ENCODE results near the gene CDNF.
A peak's percentile ranks its signal among the peaks of the same experiment; 100 is the strongest.

Gene CDNF

GRCh38 chr10:14860791-14861190 lies 23.0 kb upstream of the CDNF start:
- TF ChIP-seq POLR2AphosphoS5 (IDR thresholded peaks at IDR 0.05; ENCODE audit: low read depth, low read length) = no peak
- no peak for TF ChIP-seq POLR2A (IDR thresholded peaks at IDR 0.05; ENCODE audit: low read depth, low read length)
- no peak for TF ChIP-seq TAF1 (IDR thresholded peaks at IDR 0.05; ENCODE audit: borderline replicate concordance, low read depth, low read length)
- FAIRE-seq = no peak
- DNase-seq (ENCODE audit: insufficient read length) = no peak

- FAIRE-seq = no peak
- DNase-seq (ENCODE audit: insufficient read length) = no peak
- TF ChIP-seq POLR2AphosphoS5 (IDR thresholded peaks at IDR 0.05; ENCODE audit: low read depth, low read length) = no peak
- no peak for TF ChIP-seq TAF1 (IDR thresholded peaks at IDR 0.05; ENCODE audit: borderline replicate concordance, low read depth, low read length)
- TF ChIP-seq POLR2A (IDR thresholded peaks at IDR 0.05; ENCODE audit: low read depth, low read length) = no peak
Observed at GRCh38 chr10:14859775-14860174, 21.9 kb upstream of the CDNF start.

GRCh38 chr10:14859043-14859442 lies 21.2 kb upstream of the CDNF start:
- DNase-seq (ENCODE audit: insufficient read length) = no peak
- no peak for FAIRE-seq
- no peak for TF ChIP-seq TAF1 (IDR thresholded peaks at IDR 0.05; ENCODE audit: borderline replicate concordance, low read depth, low read length)
- no peak for TF ChIP-seq POLR2AphosphoS5 (IDR thresholded peaks at IDR 0.05; ENCODE audit: low read depth, low read length)
- TF ChIP-seq POLR2A (IDR thresholded peaks at IDR 0.05; ENCODE audit: low read depth, low read length) = no peak

GRCh38 chr10:14858338-14858960 lies 20.6 kb upstream of the CDNF start:
- no peak for TF ChIP-seq TAF1 (IDR thresholded peaks at IDR 0.05; ENCODE audit: borderline replicate concordance, low read depth, low read length)
- no peak for TF ChIP-seq POLR2A (IDR thresholded peaks at IDR 0.05; ENCODE audit: low read depth, low read length)
- TF ChIP-seq POLR2AphosphoS5 (IDR thresholded peaks at IDR 0.05; ENCODE audit: low read depth, low read length) = no peak
- DNase-seq (ENCODE audit: insufficient read length) (no peak), FAIRE-seq (no peak)

GRCh38 chr10:14855453-14855852 lies 17.6 kb upstream of the CDNF start:
- FAIRE-seq = no peak

GRCh38 chr10:14852236-14852635 lies 14.4 kb upstream of the CDNF start:
- FAIRE-seq (no peak), DNase-seq (ENCODE audit: insufficient read length) (no peak)
- no peak for TF ChIP-seq POLR2A (IDR thresholded peaks at IDR 0.05; ENCODE audit: low read depth, low read length)
- TF ChIP-seq POLR2AphosphoS5 (IDR thresholded peaks at IDR 0.05; ENCODE audit: low read depth, low read length) = no peak
- TF ChIP-seq TAF1 (IDR thresholded peaks at IDR 0.05; ENCODE audit: borderline replicate concordance, low read depth, low read length) = no peak

More at GRCh38 chr10:14855453-14855852, 17.6 kb upstream of the CDNF start:
- TF ChIP-seq POLR2A (IDR thresholded peaks at IDR 0.05; ENCODE audit: low read depth, low read length) = no peak
- TF ChIP-seq TAF1 (IDR thresholded peaks at IDR 0.05; ENCODE audit: borderline replicate concordance, low read depth, low read length) = no peak
- no peak for TF ChIP-seq POLR2AphosphoS5 (IDR thresholded peaks at IDR 0.05; ENCODE audit: low read depth, low read length)
- DNase-seq (ENCODE audit: insufficient read length) = no peak

- DNase-seq (ENCODE audit: insufficient read length) (no peak), FAIRE-seq (no peak)
- no peak for TF ChIP-seq POLR2A (IDR thresholded peaks at IDR 0.05; ENCODE audit: low read depth, low read length)
- no peak for TF ChIP-seq POLR2AphosphoS5 (IDR thresholded peaks at IDR 0.05; ENCODE audit: low read depth, low read length)
- TF ChIP-seq TAF1 (IDR thresholded peaks at IDR 0.05; ENCODE audit: borderline replicate concordance, low read depth, low read length) = no peak
Observed at GRCh38 chr10:14844948-14845347, 7.1 kb upstream of the CDNF start.

GRCh38 chr10:14843327-14843988 lies 5.6 kb upstream of the CDNF start:
- no peak for FAIRE-seq
- TF ChIP-seq POLR2A (IDR thresholded peaks at IDR 0.05; ENCODE audit: low read depth, low read length) = no peak
- TF ChIP-seq POLR2AphosphoS5 (IDR thresholded peaks at IDR 0.05; ENCODE audit: low read depth, low read length) = no peak
- no peak for TF ChIP-seq TAF1 (IDR thresholded peaks at IDR 0.05; ENCODE audit: borderline replicate concordance, low read depth, low read length)
- DNase-seq (ENCODE audit: insufficient read length) = no peak

- no peak for FAIRE-seq
- no peak for DNase-seq (ENCODE audit: insufficient read length)
- TF ChIP-seq POLR2A (IDR thresholded peaks at IDR 0.05; ENCODE audit: low read depth, low read length) (no peak), TAF1 (IDR thresholded peaks at IDR 0.05; ENCODE audit: borderline replicate concordance, low read depth, low read length) (no peak), POLR2AphosphoS5 (IDR thresholded peaks at IDR 0.05; ENCODE audit: low read depth, low read length) (no peak)
Observed at GRCh38 chr10:14840178-14840577, 2.3 kb upstream of the CDNF start.

- TF ChIP-seq POLR2AphosphoS5 (IDR thresholded peaks at IDR 0.05; ENCODE audit: low read depth, low read length) = no peak
- DNase-seq (ENCODE audit: insufficient read length) (no peak), FAIRE-seq (peak; percentile 50)
Observed at GRCh38 chr10:14839305-14839695, 1.5 kb upstream of the CDNF start.

GRCh38 chr10:14838582-14839304 lies 906 bp upstream of the CDNF start:
- peak; percentile 21 for FAIRE-seq
- DNase-seq (ENCODE audit: insufficient read length) = peak; percentile 29
- TF ChIP-seq TAF1 (IDR thresholded peaks at IDR 0.05; ENCODE audit: borderline replicate concordance, low read depth, low read length) (no peak), POLR2AphosphoS5 (IDR thresholded peaks at IDR 0.05; ENCODE audit: low read depth, low read length) (no peak), POLR2A (IDR thresholded peaks at IDR 0.05; ENCODE audit: low read depth, low read length) (no peak)
